ENCODE results near the gene OR2G2.

DNA sequence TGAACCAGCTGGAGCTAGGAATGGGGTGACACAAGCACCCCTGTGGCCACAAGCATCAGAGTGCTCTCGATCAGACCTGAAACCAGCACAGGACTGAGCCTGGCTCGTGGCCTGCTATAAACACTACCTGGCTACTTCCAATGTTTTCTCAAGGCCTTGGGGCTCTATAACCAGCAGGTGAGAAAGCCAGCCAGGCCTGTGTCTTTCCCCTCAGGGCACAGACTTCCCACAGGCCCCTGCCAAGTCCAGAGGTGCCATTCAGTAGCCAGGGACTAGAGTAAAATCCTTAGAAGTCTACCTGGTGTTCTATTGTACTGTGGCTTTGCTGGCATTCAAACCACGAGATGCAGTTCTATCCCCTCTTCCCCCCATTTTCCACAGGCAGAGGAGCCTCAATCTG, 39.8 kb downstream of the OR2G2 start:
- TF ChIP-seq, protein P1, sequence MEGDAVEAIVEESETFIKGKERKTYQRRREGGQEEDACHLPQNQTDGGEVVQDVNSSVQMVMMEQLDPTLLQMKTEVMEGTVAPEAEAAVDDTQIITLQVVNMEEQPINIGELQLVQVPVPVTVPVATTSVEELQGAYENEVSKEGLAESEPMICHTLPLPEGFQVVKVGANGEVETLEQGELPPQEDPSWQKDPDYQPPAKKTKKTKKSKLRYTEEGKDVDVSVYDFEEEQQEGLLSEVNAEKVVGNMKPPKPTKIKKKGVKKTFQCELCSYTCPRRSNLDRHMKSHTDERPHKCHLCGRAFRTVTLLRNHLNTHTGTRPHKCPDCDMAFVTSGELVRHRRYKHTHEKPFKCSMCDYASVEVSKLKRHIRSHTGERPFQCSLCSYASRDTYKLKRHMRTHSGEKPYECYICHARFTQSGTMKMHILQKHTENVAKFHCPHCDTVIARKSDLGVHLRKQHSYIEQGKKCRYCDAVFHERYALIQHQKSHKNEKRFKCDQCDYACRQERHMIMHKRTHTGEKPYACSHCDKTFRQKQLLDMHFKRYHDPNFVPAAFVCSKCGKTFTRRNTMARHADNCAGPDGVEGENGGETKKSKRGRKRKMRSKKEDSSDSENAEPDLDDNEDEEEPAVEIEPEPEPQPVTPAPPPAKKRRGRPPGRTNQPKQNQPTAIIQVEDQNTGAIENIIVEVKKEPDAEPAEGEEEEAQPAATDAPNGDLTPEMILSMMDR (IDR thresholded peaks at IDR 0.05): no peak
- no peak for TF ChIP-seq POLR2A (IDR thresholded peaks at IDR 0.05)
